ENCODE measurements around the gene ITGA6.
A peak's percentile ranks its signal among the peaks of the same experiment; 100 is the strongest.

GRCh38 chr2:172465417-172466334, 38.3 kb downstream of the ITGA6 start:
- TF ChIP-seq CTCF (IDR thresholded peaks at IDR 0.05) (peak; percentile 75), ZFX (IDR thresholded peaks at IDR 0.05; ENCODE audit: borderline replicate concordance) (no peak)

Data from 22Rv1 (cell line).